HepG2 (cell line): ENCODE results near the gene DDI2. TPM values are rescaled to one million over a fixed set of nuclear protein-coding genes. Genes with fewer than 3 reads are reported as not detected.

Experiments
- CBX5 ChIP-seq: sonication (generic); formaldehyde crosslinking; IDR thresholded peaks from 2 replicates; pipeline ENCODE4 v1.4.0; 2020; ENCODE audit warnings: missing genetic modification reagents, borderline replicate concordance
- CHD4 ChIP-seq: fragments of 200-600 bp; sonication (generic); IDR thresholded peaks from 2 replicates; pipeline ENCODE4 v1.7.0; 2017; ENCODE audit warnings: mild to moderate bottlenecking, low read length, borderline replicate concordance
- DDIT3 ChIP-seq: sonication (generic); formaldehyde crosslinking; IDR thresholded peaks from 2 replicates; pipeline ENCODE4 v1.4.0; 2020; ENCODE audit warnings: mild to moderate bottlenecking, missing genetic modification reagents
- DRAP1 ChIP-seq: IDR thresholded peaks from 2 replicates; pipeline ENCODE4 v1.6.1; 2016; ENCODE audit warnings: missing genetic modification reagents, missing compliant biosample characterization
- FOSL2 ChIP-seq: sonication (generic); formaldehyde crosslinking; IDR thresholded peaks from 2 replicates; pipeline ENCODE4 v1.4.0; 2020; ENCODE audit warnings: missing genetic modification reagents
- HOXD1 ChIP-seq: sonication (generic); formaldehyde crosslinking; IDR thresholded peaks from 2 replicates; pipeline ENCODE4 v1.5.0; 2020; ENCODE audit warnings: missing genetic modification reagents
- PATZ1 ChIP-seq: sonication (generic); formaldehyde crosslinking; IDR thresholded peaks from 2 replicates; pipeline ENCODE4 v1.4.0; 2020; ENCODE audit warnings: missing genetic modification reagents
- SOX13 ChIP-seq, 3 experiments: fragments of 450-650 bp in 1 of 3; sonication (generic) in 1 of 3; formaldehyde crosslinking in 1 of 3; IDR thresholded peaks in 2 of 3; conservative IDR thresholded peaks in 1 of 3; 2 replicates each; pipeline versions ENCODE4 v1.5.0 to v1.6.1; 2016 to 2020; ENCODE audit warnings: antibody characterized with exemption in 1 of 3, mild to moderate bottlenecking in 1 of 3, missing compliant biosample characterization in 1 of 3, missing genetic modification reagents in 1 of 3, moderate library complexity in 1 of 3
- SOX5 ChIP-seq: IDR thresholded peaks from 2 replicates; pipeline ENCODE4 v1.6.1; 2016; ENCODE audit warnings: borderline replicate concordance
- TBX2 ChIP-seq: sonication (generic); formaldehyde crosslinking; IDR thresholded peaks from 2 replicates; pipeline ENCODE4 v1.5.0; 2020; ENCODE audit warnings: missing genetic modification reagents, mild to moderate bottlenecking, borderline replicate concordance
- ZHX2 ChIP-seq, 2 experiments: sonication (generic) in 1 of 2; formaldehyde crosslinking in 1 of 2; IDR thresholded peaks; 2 replicates each; pipeline versions ENCODE4 v1.6.1 to v1.9.0; 2014 to 2022; ENCODE audit warnings: antibody characterized with exemption in 1 of 2, borderline replicate concordance in 1 of 2, inconsistent platforms in 1 of 2, low read depth in 1 of 2, missing genetic modification reagents in 1 of 2
- ZNF280D ChIP-seq: sonication (generic); formaldehyde crosslinking; IDR thresholded peaks from 2 replicates; pipeline ENCODE4 v1.5.1; 2020; ENCODE audit warnings: mild to moderate bottlenecking, missing genetic modification reagents
- ZNF414 ChIP-seq: sonication (generic); formaldehyde crosslinking; IDR thresholded peaks from 2 replicates; pipeline ENCODE4 v1.5.0; 2020; ENCODE audit warnings: missing genetic modification reagents
- polyA plus RNA-seq, 8 experiments: library from polyadenylated mRNA; depleted of rRNA in 3 of 8; stranded (reverse) in 7 of 8; unstranded in 1 of 8; fragments of >200 nt; fragmentation: Illumina TruSeq in 4 of 8; extraction: Trizol in 4 of 8; gene quantifications; 2 replicates each; pipeline versions ENCODE4 v1.2.1 to v1.2.3, GENCODE V29; 2011 to 2016; ENCODE audit warnings: low read depth in 4 of 8, missing spikeins in 1 of 8, mixed read lengths in 1 of 8; ENCODE audit not compliant: insufficient read depth in 1 of 8
- total RNA-seq, 5 experiments: library from RNA; depleted of rRNA; stranded (reverse); fragments of >200 nt; fragmentation: Illumina TruSeq; extraction: Trizol; gene quantifications; 2 replicates each; pipeline ENCODE4 v1.2.3, GENCODE V29; 2016; ENCODE audit warnings: low read depth in 1 of 5

The DDI2 gene
- total and polyA plus RNA-seq, 2 of the 13 experiments (the other 11 are each of a cell fraction or from before 2014, with no cell fraction given), result 8.5 to 25.7 TPM

- TF ChIP-seq ZHX2 (IDR thresholded peaks at IDR 0.05; ENCODE audit: low read depth), result no peak
- no peak for TF ChIP-seq ZHX2 (CRISPR knock-in tag; IDR thresholded peaks at IDR 0.05; ENCODE audit: borderline replicate concordance)
- TF ChIP-seq CHD4, result no peak
- TF ChIP-seq SOX13 (IDR thresholded peaks at IDR 0.05), result no peak
- peak in 1 of 2 experiments; percentile 39; a peak in 2 of 4 replicates for TF ChIP-seq SOX13 (CRISPR knock-in tag; conservative IDR thresholded peaks at IDR 0.05 in 1 of 2, IDR thresholded peaks at IDR 0.05 in 1 of 2)
- TF ChIP-seq TBX2 (CRISPR knock-in tag), result peak; percentile 91
- 0 out of 2 replicates have a peak, but pooled peaks have one; percentile 28 for TF ChIP-seq DDIT3 (CRISPR knock-in tag)
- TF ChIP-seq ZNF414 (CRISPR knock-in tag), result no peak
- TF ChIP-seq HOXD1, result peak; percentile 50; the same call in 1 of the 2 replicates
- peak; percentile 83; the same call in 1 of the 2 replicates for TF ChIP-seq CBX5 (CRISPR knock-in tag)
- TF ChIP-seq SOX5 (CRISPR knock-in tag), result peak; percentile 58; the same call in 1 of the 2 replicates
- peak; percentile 45; the same call in 1 of the 2 replicates for TF ChIP-seq FOSL2 (CRISPR knock-in tag)
- peak; percentile 76; the same call in 1 of the 2 replicates for TF ChIP-seq ZNF280D (CRISPR knock-in tag)
- TF ChIP-seq DRAP1 (CRISPR knock-in tag), result peak; percentile 76
- no peak for TF ChIP-seq PATZ1 (CRISPR knock-in tag)
Measured at GRCh38 chr1:15603050-15603965, 13.9 kb upstream of the DDI2 start (continued).
